ENCODE measurements around the gene KLHL26. TPM values are rescaled to one million over a fixed set of nuclear protein-coding genes. Genes with fewer than 3 reads are reported as not detected.

KLHL26 gene
- polyA plus RNA-seq, 1 donor (not counting 4 experiments of a cell fraction or from before 2014, with no cell fraction given) = 0.68 TPM

DNA sequence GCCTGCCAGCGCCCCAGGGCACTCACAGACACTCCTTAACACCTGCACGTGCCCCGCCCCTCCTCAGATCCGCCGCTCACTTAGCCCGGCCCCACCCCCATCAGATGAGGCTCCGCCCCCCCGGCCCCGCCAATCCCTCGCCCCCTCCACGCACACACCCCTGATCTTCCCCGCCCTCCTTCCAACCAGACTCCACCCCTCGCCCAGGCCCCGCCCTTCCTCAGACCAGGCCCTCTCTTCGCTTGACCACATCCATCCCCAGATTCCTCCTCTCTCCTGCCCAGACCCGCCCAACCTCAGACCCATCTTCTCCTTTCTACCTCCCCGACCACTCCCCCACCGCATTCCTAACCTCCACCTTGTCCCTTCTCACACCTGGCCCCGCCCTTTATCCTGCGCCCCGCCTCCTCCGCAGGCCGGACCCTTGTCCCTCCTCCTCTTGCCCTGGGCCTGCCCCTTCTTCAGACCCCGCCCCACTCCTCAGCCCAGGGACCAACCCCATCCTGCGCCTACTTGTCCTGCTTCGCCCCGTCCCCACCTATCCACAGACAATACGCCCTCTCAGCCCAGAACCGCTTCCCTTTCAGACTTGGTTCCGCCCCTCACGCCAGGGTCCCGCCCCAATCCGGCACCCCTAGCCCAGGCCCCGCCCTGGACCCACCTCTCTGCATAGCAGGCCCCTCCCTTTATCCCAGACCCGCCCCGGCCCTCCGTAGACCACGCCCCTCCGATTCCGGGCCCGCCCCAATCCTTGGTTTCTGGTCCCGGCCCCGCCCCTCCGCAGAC, 452 bp upstream of the KLHL26 start:
- FAIRE-seq (peak; percentile 32), DNase-seq (ENCODE audit: low read depth, low spot score) (peak; percentile 98)
- TF ChIP-seq, protein P1, sequence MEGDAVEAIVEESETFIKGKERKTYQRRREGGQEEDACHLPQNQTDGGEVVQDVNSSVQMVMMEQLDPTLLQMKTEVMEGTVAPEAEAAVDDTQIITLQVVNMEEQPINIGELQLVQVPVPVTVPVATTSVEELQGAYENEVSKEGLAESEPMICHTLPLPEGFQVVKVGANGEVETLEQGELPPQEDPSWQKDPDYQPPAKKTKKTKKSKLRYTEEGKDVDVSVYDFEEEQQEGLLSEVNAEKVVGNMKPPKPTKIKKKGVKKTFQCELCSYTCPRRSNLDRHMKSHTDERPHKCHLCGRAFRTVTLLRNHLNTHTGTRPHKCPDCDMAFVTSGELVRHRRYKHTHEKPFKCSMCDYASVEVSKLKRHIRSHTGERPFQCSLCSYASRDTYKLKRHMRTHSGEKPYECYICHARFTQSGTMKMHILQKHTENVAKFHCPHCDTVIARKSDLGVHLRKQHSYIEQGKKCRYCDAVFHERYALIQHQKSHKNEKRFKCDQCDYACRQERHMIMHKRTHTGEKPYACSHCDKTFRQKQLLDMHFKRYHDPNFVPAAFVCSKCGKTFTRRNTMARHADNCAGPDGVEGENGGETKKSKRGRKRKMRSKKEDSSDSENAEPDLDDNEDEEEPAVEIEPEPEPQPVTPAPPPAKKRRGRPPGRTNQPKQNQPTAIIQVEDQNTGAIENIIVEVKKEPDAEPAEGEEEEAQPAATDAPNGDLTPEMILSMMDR (optimal IDR thresholded peaks at IDR 0.05 in 1 of 3, IDR thresholded peaks at IDR 0.05 in 1 of 3, conservative IDR thresholded peaks at IDR 0.05 in 1 of 3; ENCODE audit: extremely low read depth in 1 of 3, insufficient read depth in 2 of 3, low read length in 3 of 3) = no peak
- TF ChIP-seq EZH2 (IDR thresholded peaks at IDR 0.05; ENCODE audit: low read length) = no peak
- H3K27me3 ChIP-seq (ENCODE audit: control insufficient read depth, extremely low read depth, insufficient read depth, low read length) = no peaks in the 10 kb centered on the region
- no peaks in the 10 kb centered on the region for H3K9me3 ChIP-seq (ENCODE audit: control insufficient read depth, low read depth, low read length)
- H3K9ac ChIP-seq (ENCODE audit: control insufficient read depth, extremely low read depth, insufficient read depth, low read length) = peak overlapping the region; percentile 33
- peaks cover 19% of the 10 kb centered on the region for H3K4me1 ChIP-seq (ENCODE audit: control insufficient read depth, extremely low read depth, insufficient read depth, low read length)
- no peaks in the 10 kb centered on the region for H3K36me3 ChIP-seq (ENCODE audit: control insufficient read depth in 2 of 2, extremely low read depth in 1 of 2, insufficient read depth in 2 of 2, low read length in 2 of 2)
- H3K79me2 ChIP-seq (ENCODE audit: control insufficient read depth, insufficient read depth, low read length) = no peaks in the 10 kb centered on the region
- dilution Hi-C loops (cut with MboI; ENCODE audit: extremely low pct_ligation_motif_present, low sequenced_read_pairs) = no loop called here
- peak overlapping the region; percentile 88 for H2AFZ ChIP-seq (ENCODE audit: control insufficient read depth, low read length)
- no peaks in the 10 kb centered on the region for H4K20me1 ChIP-seq (ENCODE audit: control insufficient read depth, extremely low read depth, insufficient read depth, low read length)
- no peaks in the 10 kb centered on the region for H3K9me1 ChIP-seq (ENCODE audit: control insufficient read depth, extremely low read depth, insufficient read depth, low read length)
- peak overlapping the region; percentile 61 to 90 (median 89) for H3K4me3 ChIP-seq (ENCODE audit: control insufficient read depth in 2 of 3, extremely low read depth in 1 of 3, insufficient read depth in 2 of 3, low read depth in 1 of 3, low read length in 3 of 3)
- H3K27ac ChIP-seq (ENCODE audit: control insufficient read depth, insufficient read depth, low read length) = peak overlapping the region; percentile 52
- H3K4me2 ChIP-seq (ENCODE audit: control insufficient read depth, extremely low read depth, insufficient read depth, low read depth, low read length) = peak overlapping the region; percentile 62

- H3K79me2 ChIP-seq (ENCODE audit: control insufficient read depth, insufficient read depth, low read length) = no peaks in the 10 kb centered on the region
- H3K27ac ChIP-seq (ENCODE audit: control insufficient read depth, insufficient read depth, low read length) = no peak overlapping the region
- TF ChIP-seq EZH2 (IDR thresholded peaks at IDR 0.05; ENCODE audit: low read length) = no peak
- TF ChIP-seq, protein P1 (optimal IDR thresholded peaks at IDR 0.05 in 1 of 3, IDR thresholded peaks at IDR 0.05 in 1 of 3, conservative IDR thresholded peaks at IDR 0.05 in 1 of 3; ENCODE audit: extremely low read depth in 1 of 3, insufficient read depth in 2 of 3, low read length in 3 of 3) = peak in 1 of 3 experiments; percentile 16
- peak overlapping the region; percentile 80 to 90 (median 89) for H3K4me3 ChIP-seq (ENCODE audit: control insufficient read depth in 2 of 3, extremely low read depth in 1 of 3, insufficient read depth in 2 of 3, low read depth in 1 of 3, low read length in 3 of 3)
- dilution Hi-C loops (cut with MboI; ENCODE audit: extremely low pct_ligation_motif_present, low sequenced_read_pairs) = no loop called here
- peak; percentile 53 for FAIRE-seq
- H3K36me3 ChIP-seq (ENCODE audit: control insufficient read depth in 2 of 2, extremely low read depth in 1 of 2, insufficient read depth in 2 of 2, low read length in 2 of 2) = no peaks in the 10 kb centered on the region
- peak overlapping the region; percentile 83 for H3K9ac ChIP-seq (ENCODE audit: control insufficient read depth, extremely low read depth, insufficient read depth, low read length)
- peak overlapping the region; percentile 90 for H3K4me2 ChIP-seq (ENCODE audit: control insufficient read depth, extremely low read depth, insufficient read depth, low read depth, low read length)
- H2AFZ ChIP-seq (ENCODE audit: control insufficient read depth, low read length) = no peak overlapping the region
- no peaks in the 10 kb centered on the region for H3K9me1 ChIP-seq (ENCODE audit: control insufficient read depth, extremely low read depth, insufficient read depth, low read length)
- no peaks in the 10 kb centered on the region for H3K9me3 ChIP-seq (ENCODE audit: control insufficient read depth, low read depth, low read length)
- DNase-seq (ENCODE audit: low read depth, low spot score) = no peak
- no peaks in the 10 kb centered on the region for H3K27me3 ChIP-seq (ENCODE audit: control insufficient read depth, extremely low read depth, insufficient read depth, low read length)
- H4K20me1 ChIP-seq (ENCODE audit: control insufficient read depth, extremely low read depth, insufficient read depth, low read length) = no peaks in the 10 kb centered on the region
- peaks cover 19% of the 10 kb centered on the region for H3K4me1 ChIP-seq (ENCODE audit: control insufficient read depth, extremely low read depth, insufficient read depth, low read length)
Observed at GRCh38 chr19:18637673-18638630, 1.1 kb downstream of the KLHL26 start.
